Keratinocyte (primary cell): Measurements from ENCODE around the gene ZNF500. TPM values are rescaled to one million over a fixed set of nuclear protein-coding genes. Genes with fewer than 3 reads are reported as not detected.

ENCODE experiments used
- DNase-seq: peaks from one replicate; pipeline ENCODE4 v3.0.0-alpha.2; 2011; ENCODE audit warnings: low read depth, missing footprints, low spot score
- FAIRE-seq: peaks from 2 replicates; lab custom pipeline; 2011; peaks lifted over from hg19 to GRCh38; lab: Jason Lieb, UNC
- H2AFZ ChIP-seq: 2 replicates; pipeline ENCODE4 v1.6.0; 2012; ENCODE audit warnings: low read length, control low read depth, inconsistent platforms; ENCODE audit not compliant: control insufficient read depth
- H3K27ac ChIP-seq: 2 replicates; pipeline ENCODE4 v1.5.1; 2011; ENCODE audit warnings: low read length; ENCODE audit not compliant: control insufficient read depth, insufficient read depth
- H3K27me3 ChIP-seq: 3 replicates; pipeline ENCODE4 v1.6.0; 2011; ENCODE audit warnings: low read length; ENCODE audit not compliant: control insufficient read depth, insufficient read depth; ENCODE audit errors: extremely low read depth
- H3K36me3 ChIP-seq, 2 experiments: 2 replicates in 1 of 2; 3 replicates in 1 of 2; pipeline ENCODE4 v1.5.1; 2011; ENCODE audit warnings: low read length in 2 of 2, mild to moderate bottlenecking in 1 of 2; ENCODE audit not compliant: control insufficient read depth in 2 of 2, insufficient read depth in 2 of 2; ENCODE audit errors: extremely low read depth in 1 of 2
- H3K4me1 ChIP-seq: 3 replicates; pipeline ENCODE4 v1.5.1; 2011; ENCODE audit warnings: low read length; ENCODE audit not compliant: control insufficient read depth, insufficient read depth; ENCODE audit errors: extremely low read depth
- H3K4me2 ChIP-seq: 3 replicates; pipeline ENCODE4 v1.6.0; 2011; ENCODE audit warnings: low read depth, low read length; ENCODE audit not compliant: control insufficient read depth, insufficient read depth; ENCODE audit errors: extremely low read depth
- H3K4me3 ChIP-seq, 3 experiments: fragments of 200-600 bp in 1 of 3; sonication (generic) in 1 of 3; 2 replicates in 2 of 3; 3 replicates in 1 of 3; pipeline ENCODE4 v1.5.1; 2011 to 2016; ENCODE audit warnings: low read length in 3 of 3, mild to moderate bottlenecking in 3 of 3, control low read depth in 2 of 3, inconsistent platforms in 1 of 3, low read depth in 1 of 3, mixed read lengths in 1 of 3, mixed run types in 1 of 3, moderate library complexity in 1 of 3; ENCODE audit not compliant: control insufficient read depth in 2 of 3, insufficient read depth in 2 of 3; ENCODE audit errors: extremely low read depth in 1 of 3
- H3K79me2 ChIP-seq: 2 replicates; pipeline ENCODE4 v1.6.0; 2012; ENCODE audit warnings: low read length; ENCODE audit not compliant: control insufficient read depth, insufficient read depth
- H3K9ac ChIP-seq: 3 replicates; pipeline ENCODE4 v1.6.0; 2011; ENCODE audit warnings: low read length; ENCODE audit not compliant: control insufficient read depth, insufficient read depth; ENCODE audit errors: extremely low read depth
- H3K9me1 ChIP-seq: 3 replicates; pipeline ENCODE4 v1.6.0; 2011; ENCODE audit warnings: low read length; ENCODE audit not compliant: control insufficient read depth, insufficient read depth; ENCODE audit errors: extremely low read depth
- H3K9me3 ChIP-seq: 2 replicates; pipeline ENCODE4 v1.5.1; 2012; ENCODE audit warnings: low read depth, low read length; ENCODE audit not compliant: control insufficient read depth
- H4K20me1 ChIP-seq: 3 replicates; pipeline ENCODE4 v1.6.0; 2011; ENCODE audit warnings: low read length; ENCODE audit not compliant: control insufficient read depth, insufficient read depth; ENCODE audit errors: extremely low read depth
- EZH2 ChIP-seq: IDR thresholded peaks from one replicate; pipeline ENCODE4 v1.6.1; 2012; ENCODE audit warnings: inconsistent platforms, mild to moderate bottlenecking, low read length, moderate library complexity
- dilution Hi-C: fragments of 300-500 bp; cut with MboI; formaldehyde crosslinking; loops from one replicate; pipeline ENCODE4 v1.7.0; 2020; ENCODE audit warnings: low sequenced_read_pairs; ENCODE audit not compliant: extremely low pct_ligation_motif_present
- polyA plus RNA-seq, 5 experiments: library from polyadenylated mRNA; depleted of rRNA in 3 of 5; stranded (reverse) in 3 of 5; stranded (forward) in 1 of 5; unstranded in 1 of 5; fragments of >200 nt; gene quantifications; 1 replicate in 1 of 5; 2 replicates in 3 of 5; 3 replicates in 1 of 5; pipeline versions ENCODE4 v1.2.1 to v1.2.3, GENCODE V29; 2011 to 2012; ENCODE audit warnings: missing spikeins in 2 of 5, low read depth in 1 of 5, low replicate concordance in 1 of 5
- TF ChIP-seq, protein P1 (sequence below), 3 experiments: IDR thresholded peaks in 1 of 3; conservative IDR thresholded peaks in 1 of 3; optimal IDR thresholded peaks in 1 of 3; 2 replicates in 2 of 3; 3 replicates in 1 of 3; pipeline versions ENCODE3 to v1.5.1; 2011; ENCODE audit warnings: low read length in 3 of 3, mild to moderate bottlenecking in 3 of 3, moderate library complexity in 2 of 3, control low read depth in 1 of 3, inconsistent platforms in 1 of 3; ENCODE audit not compliant: insufficient read depth in 2 of 3; ENCODE audit errors: extremely low read depth in 1 of 3

ZNF500 gene
- polyA plus RNA-seq, 1 donor (not counting 4 experiments of a cell fraction or from before 2014, with no cell fraction given) = 3.3 TPM

DNA sequence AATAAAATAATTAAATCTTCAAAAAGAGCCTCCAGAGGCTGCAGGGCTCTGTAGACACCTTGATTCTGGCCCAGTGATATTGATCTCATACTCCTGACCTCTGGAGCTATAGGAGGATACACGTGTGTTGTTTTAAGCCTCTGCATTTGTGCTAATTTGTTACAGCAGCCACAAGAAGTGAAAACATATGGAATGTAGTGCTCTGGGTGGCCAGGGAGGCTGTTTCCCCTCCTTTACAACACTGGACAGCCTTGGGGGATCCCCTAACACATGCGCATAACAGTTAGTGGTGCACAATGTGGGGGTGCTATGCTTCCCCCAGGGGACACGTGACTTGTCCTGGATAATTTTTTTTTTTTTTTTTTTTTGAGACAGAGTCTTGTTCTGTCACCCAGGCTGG lies 4.7 kb upstream of the ZNF500 start:
- Histone ChIP-seq H3K4me3 (no peak overlapping the region), H3K9me1 (no peaks in the 10 kb centered on the region), H2AFZ (no peak overlapping the region), H3K27ac (no peak overlapping the region), H3K9ac (no peak overlapping the region), H3K79me2 (peaks cover 3% of the 10 kb centered on the region), H3K36me3 (no peaks in the 10 kb centered on the region), H4K20me1 (no peaks in the 10 kb centered on the region), H3K9me3 (no peaks in the 10 kb centered on the region), H3K4me1 (peaks cover 6% of the 10 kb centered on the region), H3K27me3 (no peaks in the 10 kb centered on the region), H3K4me2 (no peak overlapping the region)
- FAIRE-seq (no peak), DNase-seq (no peak)
- TF ChIP-seq EZH2 = no peak
- TF ChIP-seq, protein P1, sequence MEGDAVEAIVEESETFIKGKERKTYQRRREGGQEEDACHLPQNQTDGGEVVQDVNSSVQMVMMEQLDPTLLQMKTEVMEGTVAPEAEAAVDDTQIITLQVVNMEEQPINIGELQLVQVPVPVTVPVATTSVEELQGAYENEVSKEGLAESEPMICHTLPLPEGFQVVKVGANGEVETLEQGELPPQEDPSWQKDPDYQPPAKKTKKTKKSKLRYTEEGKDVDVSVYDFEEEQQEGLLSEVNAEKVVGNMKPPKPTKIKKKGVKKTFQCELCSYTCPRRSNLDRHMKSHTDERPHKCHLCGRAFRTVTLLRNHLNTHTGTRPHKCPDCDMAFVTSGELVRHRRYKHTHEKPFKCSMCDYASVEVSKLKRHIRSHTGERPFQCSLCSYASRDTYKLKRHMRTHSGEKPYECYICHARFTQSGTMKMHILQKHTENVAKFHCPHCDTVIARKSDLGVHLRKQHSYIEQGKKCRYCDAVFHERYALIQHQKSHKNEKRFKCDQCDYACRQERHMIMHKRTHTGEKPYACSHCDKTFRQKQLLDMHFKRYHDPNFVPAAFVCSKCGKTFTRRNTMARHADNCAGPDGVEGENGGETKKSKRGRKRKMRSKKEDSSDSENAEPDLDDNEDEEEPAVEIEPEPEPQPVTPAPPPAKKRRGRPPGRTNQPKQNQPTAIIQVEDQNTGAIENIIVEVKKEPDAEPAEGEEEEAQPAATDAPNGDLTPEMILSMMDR (optimal IDR thresholded peaks at IDR 0.05 in 1 of 3, IDR thresholded peaks at IDR 0.05 in 1 of 3, conservative IDR thresholded peaks at IDR 0.05 in 1 of 3; ENCODE audit: extremely low read depth in 1 of 3, insufficient read depth in 2 of 3, low read length in 3 of 3) = no peak
- dilution Hi-C loops = no loop called here

DNA sequence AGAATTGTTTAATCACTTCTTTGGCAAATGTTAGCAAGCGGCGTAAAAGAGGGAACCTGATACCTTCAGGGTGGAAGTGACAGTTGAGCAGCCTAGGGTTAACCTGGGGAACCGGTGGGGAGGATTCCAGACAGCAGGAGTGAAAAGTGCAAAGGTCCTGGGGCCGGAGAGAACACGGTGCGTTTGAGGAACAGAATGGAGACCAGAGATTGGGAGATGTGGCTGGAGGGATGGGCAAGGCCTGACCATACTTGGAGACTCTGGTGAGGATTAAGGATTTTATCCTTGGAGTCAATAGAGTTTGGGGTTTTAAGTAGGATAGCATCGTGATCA lies 2.3 kb upstream of the ZNF500 start:
- FAIRE-seq = no peak
- H3K4me3 ChIP-seq = peak overlapping the region in 1 of 3 experiments; percentile 69
- H3K27ac ChIP-seq = no peak overlapping the region
- peak overlapping the region; percentile 97 for H3K4me2 ChIP-seq
- TF ChIP-seq EZH2 = no peak
- TF ChIP-seq, protein P1 (optimal IDR thresholded peaks at IDR 0.05 in 1 of 3, IDR thresholded peaks at IDR 0.05 in 1 of 3, conservative IDR thresholded peaks at IDR 0.05 in 1 of 3; ENCODE audit: extremely low read depth in 1 of 3, insufficient read depth in 2 of 3, low read length in 3 of 3) = no peak
- dilution Hi-C loops = no loop called here
- peaks cover 6 to 7% of the 10 kb centered on the region in 2 experiments for H3K36me3 ChIP-seq
- H3K27me3 ChIP-seq = no peaks in the 10 kb centered on the region
- H3K9ac ChIP-seq = no peak overlapping the region
- no peak for DNase-seq
- peaks cover 21% of the 10 kb centered on the region for H3K79me2 ChIP-seq
- H4K20me1 ChIP-seq = no peaks in the 10 kb centered on the region
- H2AFZ ChIP-seq = peak overlapping the region; percentile 74
- peaks cover 13% of the 10 kb centered on the region for H3K4me1 ChIP-seq
- no peaks in the 10 kb centered on the region for H3K9me1 ChIP-seq
- no peaks in the 10 kb centered on the region for H3K9me3 ChIP-seq
